Naive thymus-derived CD4-positive, alpha-beta T cell (primary cell): ENCODE data around the gene KLRC2. TPM values are rescaled to one million over a fixed set of nuclear protein-coding genes. Genes with fewer than 3 reads are reported as not detected.
"Not testable (repeated sequence)": the region's sequence is repeated elsewhere in the genome, so short reads cannot be mapped to it uniquely, and the experiment has no call there.

ENCODE experiments used
- ATAC-seq: fragments of 150-1000 bp; cut with Tn5 transposase; 2 replicates; pipeline ENCODE4 v1.10.0; 2021; ENCODE audit warnings: mild to moderate bottlenecking, moderate library complexity
- CTCF ChIA-PET: fragments of 350-600 bp; sonication (Branson Sonifier 250); formaldehyde crosslinking; loops from one replicate; lab custom pipeline; 2021; ENCODE audit warnings: antibody characterized with exemption; lab: Charles Lee
- POLR2A ChIA-PET: fragments of 350-600 bp; sonication (Branson Sonifier 250); formaldehyde crosslinking; loops from one replicate; lab custom pipeline; 2021; ENCODE audit warnings: antibody characterized with exemption, inconsistent platforms; lab: Charles Lee
- DNase-seq, 9 donors: peaks; one replicate each; pipeline versions ENCODE4 v3.0.0 to v3.0.0-alpha.2; 2020 to 2022; ENCODE audit warnings: mixed read lengths in 1 of 9
- H3K27ac ChIP-seq: one replicate; pipeline ENCODE4 v1.7.0; 2013; ENCODE audit warnings: mild to moderate bottlenecking, low read depth, low read length, moderate library complexity
- H3K27me3 ChIP-seq, 2 donors: one replicate each; pipeline ENCODE4 v1.7.0; 2013; ENCODE audit warnings: low read length in 2 of 2, mild to moderate bottlenecking in 2 of 2, moderate library complexity in 2 of 2; ENCODE audit not compliant: control insufficient read depth in 2 of 2, insufficient read depth in 2 of 2
- H3K36me3 ChIP-seq, 3 experiments: 1 replicate in 2 of 3; 2 replicates in 1 of 3; pipeline ENCODE4 v1.7.0; 2013; ENCODE audit warnings: low read length in 3 of 3, mild to moderate bottlenecking in 3 of 3, moderate library complexity in 1 of 3; ENCODE audit not compliant: insufficient read depth in 3 of 3, control insufficient read depth in 2 of 3
- H3K4me1 ChIP-seq, 2 donors: one replicate each; pipeline ENCODE4 v1.7.0; 2013; ENCODE audit warnings: low read length in 2 of 2, mild to moderate bottlenecking in 2 of 2, moderate library complexity in 1 of 2; ENCODE audit not compliant: control insufficient read depth in 2 of 2, insufficient read depth in 2 of 2
- H3K4me3 ChIP-seq: 2 replicates; pipeline ENCODE4 v1.7.0; 2013; ENCODE audit warnings: mild to moderate bottlenecking, low read length
- H3K9me3 ChIP-seq, 3 experiments: 1 replicate in 2 of 3; 2 replicates in 1 of 3; pipeline ENCODE4 v1.7.0; 2013; ENCODE audit warnings: low read length in 3 of 3; ENCODE audit not compliant: control insufficient read depth in 2 of 3
- H3K27ac Mint-ChIP-seq, 9 donors: one replicate each; pipeline ENCODE4 v1.8.0; 2020 to 2022; ENCODE audit warnings: mixed read lengths in 9 of 9, mild to moderate bottlenecking in 8 of 9, moderate library complexity in 5 of 9, inconsistent platforms in 2 of 9
- H3K27me3 Mint-ChIP-seq, 5 donors: one replicate each; pipeline ENCODE4 v1.8.0; 2021 to 2022; ENCODE audit warnings: mixed read lengths in 5 of 5, mild to moderate bottlenecking in 1 of 5
- H3K36me3 Mint-ChIP-seq, 5 donors: one replicate each; pipeline ENCODE4 v1.8.0; 2020 to 2022; ENCODE audit warnings: mixed read lengths in 5 of 5, mild to moderate bottlenecking in 3 of 5, inconsistent platforms in 1 of 5
- H3K4me1 Mint-ChIP-seq, 7 donors: one replicate each; pipeline ENCODE4 v1.8.0; 2020 to 2022; ENCODE audit warnings: mixed read lengths in 7 of 7, mild to moderate bottlenecking in 3 of 7, inconsistent platforms in 1 of 7
- H3K4me3 Mint-ChIP-seq, 10 donors: one replicate each; pipeline ENCODE4 v1.8.0; 2020 to 2022; ENCODE audit warnings: mild to moderate bottlenecking in 10 of 10, mixed read lengths in 10 of 10, moderate library complexity in 6 of 10, inconsistent platforms in 2 of 10
- H3K9me3 Mint-ChIP-seq, 11 donors: one replicate each; pipeline ENCODE4 v1.8.0; 2020 to 2022; ENCODE audit warnings: mixed read lengths in 11 of 11, mild to moderate bottlenecking in 4 of 11, inconsistent platforms in 1 of 11, moderate library complexity in 1 of 11
- intact Hi-C, 2 donors: fragments of 100-400 bp; cut with micrococcal nuclease; formaldehyde crosslinking; loops; one replicate each; pipeline ENCODE4 v1.15.1; 2023
- polyA plus RNA-seq, 2 donors: library from polyadenylated mRNA; unstranded; fragments of 300-500 nt; fragmentation: Illumina TruSeq; gene quantifications; one replicate each; pipeline ENCODE4 v1.2.3, GENCODE V29; 2021
- total RNA-seq, 6 experiments: library from RNA in 5 of 6; stranded (reverse) in 5 of 6; gene quantifications; 1 replicate in 5 of 6; 2 replicates in 1 of 6; pipeline ENCODE4 v1.2.3 and lab custom pipeline; 2021 to 2026

Gene KLRC2
- total and polyA plus RNA-seq, 7 experiments from 2014 or later = 6.7 TPM; not detected in 6

- Mint-ChIP-seq H3K4me3 (peak within 1 kb of the TSS in 2 of 10 donors; percentile 3 to 78), H3K36me3 (no peaks in the 10 kb centered on the region), H3K27me3 (peaks cover 8 to 34% (median 9%) of the 10 kb centered on the region in 5 donors), H3K4me1 (peaks cover 0 to 17% (median 6%) of the 10 kb centered on the region in 7 donors), H3K9me3 (no peaks in the 10 kb centered on the region), H3K27ac (peak within 1 kb of the TSS in 1 of 9 donors; percentile 7)
- peak within 1 kb of the TSS; percentile 34 for H3K4me3 ChIP-seq
- DNase-seq = no peak
- H3K4me1 ChIP-seq = peaks cover 0 to 44% of the 10 kb centered on the region in 2 donors
- ATAC-seq = no peak
- no peaks in the 10 kb centered on the region for H3K27me3 ChIP-seq
- ChIA-PET CTCF (no interaction called here), POLR2A (no interaction called here)
- H3K27ac ChIP-seq = no peak within 1 kb of the TSS
- peaks cover 0 to 6% (median 0%) of the 10 kb centered on the region in 3 experiments for H3K36me3 ChIP-seq
- H3K9me3 ChIP-seq = no peaks in the 10 kb centered on the region
- intact Hi-C loops = no loop called here
Observed at GRCh38 chr12:10389904-10390303, 45.9 kb downstream of the KLRC2 start, which contains the start of gene KLRK1. Gene KLRK1, minus strand, starts transcription at chr12:10390041. Its CDS starts 1,231 bp downstream, at chr12:10388810.

- H3K36me3 ChIP-seq = peaks cover 0 to 6% (median 0%) of the 10 kb centered on the region in 3 experiments
- H3K9me3 ChIP-seq = no peaks in the 10 kb centered on the region
- ATAC-seq (no peak), DNase-seq (no peak)
- Mint-ChIP-seq H3K4me1 (peaks cover 0 to 13% (median 6%) of the 10 kb centered on the region in 7 donors), H3K36me3 (no peaks in the 10 kb centered on the region), H3K9me3 (no peaks in the 10 kb centered on the region), H3K27me3 (peaks cover 8 to 37% (median 15%) of the 10 kb centered on the region in 5 donors), H3K4me3 (peak overlapping the region in 2 of 10 donors; percentile 3 to 78), H3K27ac (peak overlapping the region in 1 of 9 donors; percentile 7)
- peak overlapping the region; percentile 34 for H3K4me3 ChIP-seq
- intact Hi-C loops = no loop called here
- ChIA-PET CTCF (no interaction called here), POLR2A (no interaction called here)
- no peaks in the 10 kb centered on the region for H3K27me3 ChIP-seq
- H3K4me1 ChIP-seq = peaks cover 0 to 33% of the 10 kb centered on the region in 2 donors
- no peak overlapping the region for H3K27ac ChIP-seq
Observed at GRCh38 chr12:10388624-10389413, 47.0 kb downstream of the KLRC2 start.

GRCh38 chr12:10387498-10387897, 48.3 kb downstream of the KLRC2 start:
- H3K27ac Mint-ChIP-seq, H3K36me3 Mint-ChIP-seq, intact Hi-C loops, H3K9me3 Mint-ChIP-seq, ATAC-seq, POLR2A ChIA-PET, H3K36me3 ChIP-seq, H3K27ac ChIP-seq, H3K9me3 ChIP-seq, H3K27me3 ChIP-seq, DNase-seq: not testable (repeated sequence)
- H3K4me3 Mint-ChIP-seq = peak overlapping the region in 1 of 10 donors; percentile 43
- Histone ChIP-seq H3K4me3 (peak overlapping the region; percentile 25), H3K4me1 (peaks cover 0 to 20% of the 10 kb centered on the region in 2 donors)
- peaks cover 8 to 32% (median 16%) of the 10 kb centered on the region in 5 donors for H3K27me3 Mint-ChIP-seq
- H3K4me1 Mint-ChIP-seq = peaks cover 0 to 11% (median 6%) of the 10 kb centered on the region in 7 donors
- CTCF ChIA-PET = interaction anchor here (0.6 kb wide), 2 partner anchors 20 to 1430 kb away, joined by 3 to 4 read pairs; no protein-coding TSS in a partner anchor

GRCh38 chr12:10386857-10387256, 49.0 kb downstream of the KLRC2 start:
- H3K9me3 ChIP-seq = no peaks in the 10 kb centered on the region
- POLR2A ChIA-PET = no interaction called here
- intact Hi-C loops = no loop called here

GRCh38 chr12:10385166-10385613, 50.6 kb downstream of the KLRC2 start:
- H3K36me3 ChIP-seq = peaks cover 0 to 13% (median 0%) of the 10 kb centered on the region in 3 experiments
- H3K9me3 ChIP-seq = no peaks in the 10 kb centered on the region
- POLR2A ChIA-PET = interaction anchor here (0.6 kb wide), 1 partner anchor 519 kb away, joined by 4 read pairs; no protein-coding TSS in a partner anchor
- H3K27ac ChIP-seq = no peak overlapping the region
- peaks cover 0 to 16% of the 10 kb centered on the region in 2 donors for H3K4me1 ChIP-seq
- Mint-ChIP-seq H3K9me3 (peaks cover 0 to 6% (median 0%) of the 10 kb centered on the region in 11 donors), H3K27me3 (peaks cover 15 to 31% (median 26%) of the 10 kb centered on the region in 5 donors), H3K4me3 (peak overlapping the region in 1 of 10 donors; percentile 76), H3K4me1 (peaks cover 0 to 15% (median 6%) of the 10 kb centered on the region in 7 donors), H3K36me3 (peaks cover 0 to 5% (median 0%) of the 10 kb centered on the region in 5 donors), H3K27ac (no peak overlapping the region)
- peak overlapping the region; percentile 38 for H3K4me3 ChIP-seq
- intact Hi-C loops = no loop called here
- H3K27me3 ChIP-seq = no peaks in the 10 kb centered on the region
- DNase-seq = no peak
- ATAC-seq = peak; percentile 31
- CTCF ChIA-PET = interaction anchor here (0.8 kb wide), 1 partner anchor 1071 kb away, joined by 4 read pairs; no protein-coding TSS in a partner anchor

More at GRCh38 chr12:10386857-10387256, 49.0 kb downstream of the KLRC2 start:
- CTCF ChIA-PET = interaction anchor here (0.6 kb wide), 2 partner anchors 21 to 1430 kb away, joined by 3 to 4 read pairs; no protein-coding TSS in a partner anchor
- DNase-seq = no peak
- H3K9me3 Mint-ChIP-seq = peaks cover 0 to 1% (median 0%) of the 10 kb centered on the region in 11 donors
- no peak overlapping the region for H3K27ac Mint-ChIP-seq
- H3K36me3 Mint-ChIP-seq = no peaks in the 10 kb centered on the region
- Histone ChIP-seq H3K36me3 (peaks cover 0 to 6% (median 0%) of the 10 kb centered on the region in 3 experiments), H3K27ac (no peak overlapping the region), H3K27me3 (no peaks in the 10 kb centered on the region), H3K4me1 (peaks cover 0 to 14% of the 10 kb centered on the region in 2 donors), H3K4me3 (peak overlapping the region; percentile 25)
- H3K4me1 Mint-ChIP-seq = peaks cover 0 to 9% (median 6%) of the 10 kb centered on the region in 7 donors
- ATAC-seq = no peak
- peaks cover 8 to 27% (median 17%) of the 10 kb centered on the region in 5 donors for H3K27me3 Mint-ChIP-seq
- H3K4me3 Mint-ChIP-seq = peak overlapping the region in 1 of 10 donors; percentile 42

GRCh38 chr12:10384191-10384590, 51.6 kb downstream of the KLRC2 start:
- H3K27ac ChIP-seq = no peak overlapping the region
- H3K4me3 ChIP-seq = peak overlapping the region; percentile 27
- intact Hi-C loops = no loop called here
- peak overlapping the region in 1 of 10 donors; percentile 76 for H3K4me3 Mint-ChIP-seq
- peaks cover 14 to 26% (median 22%) of the 10 kb centered on the region in 5 donors for H3K27me3 Mint-ChIP-seq
- peaks cover 0 to 5% (median 0%) of the 10 kb centered on the region in 5 donors for H3K36me3 Mint-ChIP-seq
- H3K4me1 Mint-ChIP-seq = peaks cover 0 to 9% (median 0%) of the 10 kb centered on the region in 7 donors
- CTCF ChIA-PET = interaction anchor here (0.8 kb wide), 1 partner anchor 1072 kb away, joined by 4 read pairs; no protein-coding TSS in a partner anchor
- no peaks in the 10 kb centered on the region for H3K27me3 ChIP-seq
- POLR2A ChIA-PET = interaction anchor here (0.6 kb wide), 1 partner anchor 520 kb away, joined by 4 read pairs; no protein-coding TSS in a partner anchor
- no peak overlapping the region for H3K27ac Mint-ChIP-seq
- H3K9me3 Mint-ChIP-seq = peaks cover 0 to 6% (median 0%) of the 10 kb centered on the region in 11 donors
- H3K4me1 ChIP-seq = peaks cover 0 to 15% of the 10 kb centered on the region in 2 donors
- ATAC-seq = no peak
- no peak for DNase-seq
- H3K9me3 ChIP-seq = no peaks in the 10 kb centered on the region
- H3K36me3 ChIP-seq = peaks cover 0 to 13% (median 0%) of the 10 kb centered on the region in 3 experiments
